GM19351 (cell line): ENCODE data around the gene DQX1.
A peak's percentile ranks its signal among the peaks of the same experiment; 100 is the strongest.

Experiments used
- ATAC-seq: cut with Tn5 transposase; IDR thresholded peaks from one replicate; pipeline ENCODE4 v1.9.1; 2021; ENCODE audit warnings: mild to moderate bottlenecking, moderate library complexity; ENCODE audit not compliant: unreplicated experiment

Gene DQX1

DNA sequence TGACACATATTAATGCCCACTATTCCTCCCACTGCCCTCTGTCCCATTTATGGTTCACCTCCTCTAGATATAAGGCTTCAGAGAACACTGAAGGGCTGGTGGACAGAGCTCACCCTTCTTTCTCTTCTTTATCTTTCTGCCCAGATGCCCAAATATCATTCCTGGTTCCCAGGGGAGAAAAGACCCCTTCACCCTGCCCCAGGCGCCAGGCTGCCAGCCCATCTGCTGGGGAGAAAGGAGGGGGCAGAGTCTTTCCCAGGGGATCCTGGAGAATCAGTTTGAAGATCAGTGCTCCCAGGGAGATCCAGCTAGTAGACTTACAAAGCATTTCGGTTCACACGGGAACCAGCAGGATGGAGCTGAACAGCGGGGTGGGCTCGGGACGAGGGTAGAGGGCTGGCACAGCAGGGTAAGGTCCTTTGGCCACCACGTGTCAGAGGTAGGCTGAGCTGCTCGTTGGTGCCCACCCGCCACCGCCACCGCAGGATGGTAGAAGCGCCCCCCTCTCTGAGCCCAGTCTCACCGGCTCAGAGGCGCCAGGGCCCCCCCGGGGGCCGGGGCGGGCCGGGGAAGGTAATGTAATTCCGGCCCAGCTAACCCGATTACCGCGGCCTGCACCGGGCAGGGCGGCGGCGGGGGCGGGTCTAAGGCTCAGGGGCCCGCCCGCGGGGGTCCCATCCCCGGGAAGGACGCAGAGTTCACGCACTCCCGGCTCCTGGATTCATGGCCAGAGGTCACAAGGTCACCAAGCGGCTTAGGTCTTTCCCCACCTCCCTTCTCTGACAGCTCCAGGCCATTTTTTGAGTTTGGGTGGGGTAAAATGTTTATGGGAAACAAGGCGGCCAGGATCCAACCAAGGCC, 13.1 kb downstream of the DQX1 start:
- no peak for ATAC-seq

DNA sequence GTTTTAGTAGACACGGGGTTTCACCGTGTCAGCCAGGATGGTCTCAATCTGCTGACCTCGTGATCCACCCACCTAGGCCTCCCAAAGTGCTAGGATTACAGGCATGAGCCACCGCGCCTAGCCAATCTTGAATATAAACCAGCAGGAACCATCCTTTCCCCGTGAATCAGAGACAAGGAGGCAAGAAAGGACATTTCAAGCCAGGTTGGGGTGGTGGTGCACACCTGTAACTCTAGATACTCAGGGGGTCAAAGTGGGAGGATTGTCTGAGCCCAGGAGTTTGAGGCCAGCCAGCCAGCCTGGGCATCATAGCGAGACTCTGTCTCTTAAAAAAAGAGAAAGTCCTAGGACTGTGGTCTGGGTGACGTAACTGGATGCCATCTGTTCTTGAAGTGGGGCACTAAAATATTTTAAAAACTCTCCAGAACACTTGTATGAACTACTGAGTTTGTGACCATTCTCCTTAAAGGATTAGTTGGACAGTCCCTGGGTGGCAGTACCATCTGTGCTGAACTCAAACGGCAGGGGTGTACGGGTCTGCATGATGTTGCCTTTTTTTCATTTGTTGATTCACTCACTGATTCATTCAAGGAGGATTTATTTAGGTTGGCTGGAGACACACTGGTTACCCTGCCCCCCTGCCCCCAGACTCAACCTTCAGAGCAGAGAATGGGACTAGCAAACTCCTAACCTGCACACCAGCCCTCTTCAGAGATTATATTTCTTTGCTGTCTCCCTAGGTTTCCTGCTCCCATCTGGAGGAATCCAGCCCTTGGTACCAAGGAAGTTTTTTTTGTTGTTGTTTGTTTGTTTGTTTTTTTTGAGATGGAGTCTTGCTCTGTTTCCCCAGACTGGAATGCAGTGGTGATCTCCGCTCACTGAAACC, 14.7 kb downstream of the DQX1 start:
- no peak for ATAC-seq

DNA sequence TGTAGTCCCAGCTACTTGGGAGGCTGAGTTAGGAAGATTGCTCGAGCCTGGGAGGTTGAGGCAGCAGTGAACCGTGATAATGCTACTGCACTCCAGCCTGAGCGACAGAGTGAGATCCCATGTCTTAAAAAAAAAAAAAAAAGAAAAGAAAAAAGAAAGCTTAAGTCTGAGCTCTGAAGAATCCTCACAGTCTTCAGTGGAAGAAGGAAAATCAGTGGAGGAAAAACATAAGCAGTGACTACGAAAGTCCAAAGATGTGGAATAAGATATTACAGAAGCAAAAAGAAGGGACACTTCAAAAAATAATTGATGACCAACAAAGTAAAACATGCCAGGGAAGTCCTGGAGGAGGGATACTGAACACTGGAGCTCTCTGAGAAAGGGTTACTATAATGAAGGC, 15.8 kb downstream of the DQX1 start:
- ATAC-seq: no peak

DNA sequence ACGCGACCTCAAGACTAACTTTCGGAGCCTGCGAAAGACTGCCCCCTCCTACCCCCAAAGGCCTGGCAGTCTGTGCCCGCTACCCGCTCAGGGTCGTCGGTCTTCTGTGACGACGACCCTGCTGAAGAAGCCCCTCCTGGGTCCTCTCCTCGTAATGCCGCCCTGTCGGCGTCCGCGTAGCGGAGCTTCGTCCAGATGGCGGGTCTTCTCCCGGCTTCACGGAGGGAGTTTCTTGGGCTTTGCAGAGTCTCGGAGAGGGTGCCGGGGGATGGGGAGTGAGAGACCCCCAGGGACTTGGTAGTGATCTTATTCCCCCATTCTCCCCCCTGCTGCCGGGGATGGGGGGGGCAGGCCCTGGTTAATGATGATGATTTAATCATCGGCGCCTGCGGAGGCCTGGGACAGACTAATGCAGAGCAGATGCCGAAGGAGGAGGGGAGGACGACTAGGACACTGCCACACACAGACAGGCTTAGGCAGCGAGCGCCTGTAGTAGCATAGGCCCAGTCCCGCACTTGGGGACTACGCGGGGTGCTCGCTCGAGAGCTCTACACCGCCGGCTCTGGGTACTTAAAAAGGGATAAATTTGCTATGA, 18.0 kb downstream of the DQX1 start:
- ATAC-seq: peak; percentile 16

DNA sequence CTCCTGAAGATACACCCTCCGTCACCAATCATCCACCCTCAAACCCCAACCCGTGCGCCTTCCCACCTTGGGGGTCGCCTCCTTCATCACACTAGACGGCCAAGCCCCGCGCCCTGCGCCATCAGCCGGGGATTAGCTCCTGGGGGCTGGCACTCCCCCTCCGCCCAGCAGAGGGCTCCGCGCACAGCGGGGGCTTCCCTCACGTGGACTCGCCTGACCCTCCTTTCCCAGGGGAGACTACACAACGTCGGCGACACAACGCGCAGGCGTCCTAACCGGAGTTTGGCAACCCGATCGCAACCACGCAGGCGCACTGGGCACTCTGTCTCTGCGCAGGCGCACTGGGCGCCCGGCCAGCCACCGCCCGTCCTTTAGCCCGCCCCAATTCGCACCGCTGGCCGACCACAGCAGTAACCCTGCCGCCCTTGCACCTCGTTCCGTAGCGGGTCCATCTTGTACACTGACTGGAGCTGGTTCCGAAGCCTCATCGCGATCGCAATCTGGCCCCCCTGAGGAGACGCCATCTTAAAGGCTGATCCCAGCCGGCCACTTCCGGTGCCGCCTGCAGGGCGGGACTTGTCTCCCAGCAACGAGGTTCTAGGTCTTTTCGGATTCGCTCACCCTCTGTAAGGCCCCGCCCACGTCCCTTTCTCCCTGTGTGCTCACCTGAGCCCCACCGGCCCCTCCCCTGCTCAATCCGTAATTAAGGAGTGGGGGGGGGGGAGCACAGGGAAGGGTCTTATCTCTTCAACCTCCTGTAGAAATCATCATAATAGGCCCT, 18.7 kb downstream of the DQX1 start, which contains the start of gene PCGF1:
PCGF1 (minus strand) TSS at position 551 of the 781 bp plus-strand sequence; CDS start at position 524, 27 bp downstream.
- peak; percentile 90 for ATAC-seq

DNA sequence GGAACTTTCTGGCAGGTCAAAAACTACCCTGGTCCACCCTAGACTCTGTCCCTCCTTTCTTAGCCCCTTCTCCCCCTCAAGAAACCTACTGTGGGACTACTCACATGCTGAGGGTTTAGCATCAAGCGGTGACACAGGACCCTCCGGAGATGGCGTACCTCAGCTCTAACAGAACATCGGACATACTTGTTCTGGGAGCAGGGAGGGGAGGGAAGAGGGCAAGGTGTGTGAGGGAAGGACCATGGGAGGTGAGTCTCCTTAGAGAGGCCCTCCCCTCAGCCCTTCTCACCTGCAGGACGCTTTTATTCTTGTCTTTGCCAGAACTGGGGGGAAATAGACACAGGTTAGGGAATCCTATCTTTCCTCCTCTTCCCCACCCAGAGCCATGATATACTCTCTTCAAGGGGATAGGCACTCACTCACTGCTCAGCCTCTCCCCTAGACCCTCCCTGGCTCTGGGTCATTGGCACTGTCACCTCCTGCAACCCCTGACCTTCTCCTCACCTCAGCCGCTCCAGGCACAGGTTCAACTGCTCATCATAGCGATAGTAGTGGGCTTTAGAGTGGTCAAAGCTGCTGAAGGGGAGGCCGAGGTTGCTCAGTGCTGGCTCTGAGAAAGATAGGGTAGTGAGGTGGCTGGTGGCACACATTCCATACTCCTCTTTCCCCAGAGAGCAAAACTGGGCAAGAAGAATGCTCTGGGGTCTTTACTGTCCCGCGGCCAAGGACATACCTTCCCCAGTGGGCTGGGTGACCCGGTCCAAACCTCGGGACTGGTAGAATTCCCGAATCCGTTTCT, 20.4 kb downstream of the DQX1 start:
- no peak for ATAC-seq

DNA sequence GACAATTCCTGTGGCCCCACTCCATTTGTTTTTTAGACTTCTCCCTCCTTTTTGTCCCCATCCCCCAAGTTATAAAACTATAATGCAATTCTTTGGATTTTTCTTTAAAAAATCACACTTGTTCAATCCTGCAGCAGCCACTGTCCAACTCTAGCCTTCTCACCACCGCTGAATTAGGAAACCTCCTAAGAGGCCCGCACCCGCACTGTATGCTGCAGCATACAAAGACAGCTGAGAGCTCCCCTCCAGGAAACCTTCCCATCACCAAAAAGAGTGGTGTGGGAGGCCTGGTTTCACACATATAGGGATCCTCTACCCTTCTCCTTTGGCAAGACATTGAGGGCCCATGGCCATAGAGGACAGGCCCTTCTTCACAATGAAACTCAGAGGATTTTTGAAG, 21.4 kb downstream of the DQX1 start:
- no peak for ATAC-seq

DNA sequence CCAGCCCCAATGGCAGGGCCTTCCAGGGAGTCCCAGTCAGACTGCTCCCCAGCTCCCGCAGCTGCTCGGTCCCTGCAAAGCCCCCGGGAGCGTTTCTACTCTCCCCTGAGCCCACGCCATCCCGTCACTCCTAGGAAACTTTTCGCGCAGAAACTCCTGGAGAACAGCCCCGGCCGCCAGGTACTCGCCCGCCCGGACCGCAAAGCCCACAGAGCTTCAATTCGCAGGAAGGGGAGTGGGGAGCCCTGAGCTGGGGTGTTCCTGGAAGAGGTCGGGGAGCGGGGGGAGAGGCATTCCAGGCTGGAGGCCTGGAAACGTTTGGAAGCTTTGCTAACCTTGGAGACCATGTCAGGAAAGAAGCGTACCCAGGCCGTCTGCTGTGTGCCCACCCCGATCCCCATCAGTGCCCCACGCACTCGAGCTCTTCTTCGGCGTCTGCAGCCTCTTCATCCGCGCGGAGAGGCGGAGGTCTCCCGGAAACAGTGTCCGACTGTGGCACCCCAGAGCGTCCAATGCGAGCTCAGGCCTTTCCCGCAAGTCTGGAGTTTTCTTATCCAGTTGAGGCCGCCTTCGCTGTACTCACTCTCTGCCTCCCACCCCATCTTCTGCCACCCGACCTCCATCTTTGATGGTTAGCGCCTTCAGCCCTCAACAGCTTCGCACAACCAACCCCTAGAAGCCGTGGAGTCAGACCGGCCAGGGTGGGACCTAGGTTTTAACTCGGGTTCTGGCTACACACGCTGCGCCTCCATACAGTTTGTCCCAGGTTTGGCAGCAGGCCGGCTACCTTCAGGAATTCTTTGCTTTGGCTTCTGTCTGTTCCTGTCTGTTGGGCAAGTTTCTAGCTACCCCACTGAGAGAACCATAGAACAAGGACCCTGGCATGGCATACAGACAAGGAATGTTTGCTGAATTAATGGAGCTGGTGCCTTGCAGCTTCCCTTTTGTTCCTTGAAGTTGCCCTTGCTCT, 22.2 kb downstream of the DQX1 start:
- ATAC-seq: no peak

DNA sequence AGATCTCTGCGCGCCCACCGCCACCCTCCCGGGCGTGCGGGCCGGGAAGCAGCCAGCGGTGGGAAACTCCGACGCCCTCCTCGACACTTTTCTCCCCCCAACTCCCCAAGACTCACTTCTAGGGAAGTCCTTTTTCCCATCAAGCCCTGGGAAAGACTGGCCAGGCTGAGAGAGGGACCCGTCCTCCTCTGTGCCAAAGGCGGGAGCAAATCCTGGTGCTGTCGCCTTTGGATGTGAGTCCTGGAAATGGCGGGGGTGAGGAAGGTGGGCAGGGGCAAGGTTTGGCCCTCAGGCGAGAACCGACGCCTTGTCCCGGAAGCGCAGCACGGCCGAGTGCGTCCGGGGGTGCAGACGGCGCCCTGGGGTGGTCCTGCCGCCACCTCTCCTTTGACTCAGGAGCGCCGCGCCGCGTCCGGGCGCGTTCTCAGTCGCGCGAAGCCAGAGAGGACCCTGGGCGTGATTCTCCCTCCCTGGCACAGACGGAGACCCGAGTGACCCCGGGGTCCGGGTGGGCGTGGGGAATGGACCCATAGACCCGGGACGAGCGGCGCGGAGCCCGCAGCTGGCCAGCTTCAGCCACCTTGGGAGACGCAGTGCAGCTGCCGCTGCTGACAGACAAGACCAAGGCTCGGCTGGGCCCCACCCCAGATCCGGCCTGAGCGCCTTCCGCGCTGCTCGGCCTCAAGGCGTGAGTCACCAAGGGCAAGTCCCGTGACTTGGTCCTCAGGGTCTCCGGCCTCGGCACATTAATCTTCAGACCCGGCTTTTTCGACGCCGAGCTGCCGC, 23.1 kb downstream of the DQX1 start:
- peak; percentile 29 for ATAC-seq

DNA sequence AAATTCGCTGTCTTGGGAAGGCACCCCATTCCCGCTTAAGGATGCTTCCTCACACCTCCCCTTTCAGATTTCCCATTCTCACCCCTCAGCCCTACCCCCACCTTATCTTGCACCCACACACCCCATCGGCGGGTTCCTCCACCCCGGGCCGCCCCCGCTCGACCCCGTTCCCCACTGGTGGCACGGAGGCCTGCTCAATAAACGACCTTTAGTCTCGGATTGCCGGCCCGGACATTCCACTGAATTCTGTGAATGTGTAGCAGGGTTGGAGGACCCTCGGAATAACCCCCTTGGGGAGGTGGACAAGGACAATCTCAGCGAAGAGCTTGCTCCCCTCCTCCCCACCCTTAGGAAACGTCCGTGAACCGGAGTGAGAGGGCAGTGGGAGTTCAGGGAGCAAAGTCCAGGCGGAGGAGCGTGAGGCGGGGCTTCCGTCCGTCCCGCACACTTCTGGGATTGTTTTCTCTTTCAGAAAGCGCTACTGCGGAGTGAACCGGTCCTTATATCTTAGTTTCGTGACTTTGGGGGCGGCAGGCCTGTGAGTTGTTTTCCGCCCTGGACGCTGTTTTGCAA, 23.8 kb downstream of the DQX1 start:
- ATAC-seq: no peak

DNA sequence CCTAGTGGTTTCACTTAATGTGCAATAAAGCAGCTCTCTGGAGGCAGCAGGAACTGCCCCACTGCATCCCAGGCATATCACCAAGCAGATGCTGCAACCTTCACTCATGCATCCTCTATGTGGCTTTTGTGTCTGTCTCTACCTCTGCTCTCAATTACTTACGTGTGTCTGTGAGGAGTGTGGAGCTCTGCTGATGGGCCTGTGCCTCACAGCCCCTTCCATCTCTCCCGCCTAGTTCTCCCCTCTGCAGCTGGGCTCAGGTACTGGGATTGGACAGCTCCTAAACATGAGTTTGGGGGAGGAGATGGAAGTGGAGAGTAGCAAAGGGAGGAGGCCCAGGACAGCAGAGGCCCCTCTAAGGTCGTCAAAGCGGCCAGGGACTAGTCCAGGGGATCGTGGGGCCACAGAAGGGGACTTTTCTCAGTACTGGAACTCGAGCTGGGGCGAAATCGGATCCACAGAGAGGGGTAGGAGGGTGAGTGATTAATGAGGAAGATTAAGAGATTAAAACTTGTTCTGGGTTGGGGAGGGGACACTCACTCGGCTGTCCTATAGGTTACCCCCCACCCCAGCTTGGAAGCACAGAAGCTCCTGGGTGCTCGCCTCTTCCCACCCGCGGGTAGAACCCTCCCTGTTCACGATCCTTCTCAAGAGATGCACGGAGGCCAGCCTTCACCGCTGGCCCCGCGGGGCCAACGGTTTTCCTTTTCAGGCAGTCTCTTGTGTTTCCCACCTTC, 24.5 kb downstream of the DQX1 start:
- no peak for ATAC-seq

DNA sequence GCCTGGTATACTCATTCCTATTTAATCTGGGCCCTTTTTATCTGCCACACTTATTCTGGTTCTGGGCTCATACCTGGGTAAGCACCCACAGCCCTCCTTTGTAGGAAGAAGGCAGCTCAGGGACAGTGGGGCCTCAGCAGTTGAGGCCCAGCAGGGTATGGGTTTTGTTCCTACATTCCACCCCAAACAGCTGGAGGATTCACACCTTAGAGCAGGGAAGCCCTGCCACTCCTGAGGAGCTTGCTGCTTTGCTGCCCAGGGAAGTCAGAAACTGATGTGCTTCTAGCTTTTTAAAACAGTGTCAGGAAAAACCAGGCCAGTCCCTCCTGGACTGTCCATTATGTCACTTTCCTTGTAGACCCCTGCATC, 25.5 kb downstream of the DQX1 start:
- no peak for ATAC-seq

DNA sequence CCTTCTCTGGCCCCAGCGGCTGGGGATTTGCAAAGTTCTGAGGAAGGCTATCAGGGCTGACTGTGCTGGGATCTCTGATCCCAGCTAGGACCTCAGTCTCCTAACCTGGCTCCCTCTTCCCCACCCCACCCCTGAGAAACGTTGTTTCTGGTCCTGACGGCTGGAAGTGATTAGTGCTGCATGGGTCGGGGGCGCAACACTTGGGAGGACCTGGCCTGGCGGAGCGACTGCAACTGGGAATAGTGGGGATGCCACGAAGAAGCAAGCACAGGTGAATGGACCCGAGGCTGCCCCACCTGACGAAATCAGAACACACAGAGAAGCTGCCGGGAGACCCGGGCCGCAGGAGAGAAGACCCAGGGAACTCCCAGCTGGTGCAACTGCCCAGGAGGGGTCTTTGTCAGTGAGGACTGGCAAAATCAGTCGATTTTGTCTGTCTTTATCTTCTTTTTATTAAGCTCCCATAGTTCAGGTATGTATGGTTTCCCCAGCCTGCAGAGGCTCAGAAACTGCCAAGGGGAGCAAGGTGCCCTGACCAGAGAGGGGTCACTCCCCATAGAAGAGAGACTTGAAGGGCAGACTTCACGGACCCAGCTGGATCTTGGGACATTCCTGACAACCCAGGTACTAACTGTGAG, 26.0 kb downstream of the DQX1 start:
- ATAC-seq: no peak

DNA sequence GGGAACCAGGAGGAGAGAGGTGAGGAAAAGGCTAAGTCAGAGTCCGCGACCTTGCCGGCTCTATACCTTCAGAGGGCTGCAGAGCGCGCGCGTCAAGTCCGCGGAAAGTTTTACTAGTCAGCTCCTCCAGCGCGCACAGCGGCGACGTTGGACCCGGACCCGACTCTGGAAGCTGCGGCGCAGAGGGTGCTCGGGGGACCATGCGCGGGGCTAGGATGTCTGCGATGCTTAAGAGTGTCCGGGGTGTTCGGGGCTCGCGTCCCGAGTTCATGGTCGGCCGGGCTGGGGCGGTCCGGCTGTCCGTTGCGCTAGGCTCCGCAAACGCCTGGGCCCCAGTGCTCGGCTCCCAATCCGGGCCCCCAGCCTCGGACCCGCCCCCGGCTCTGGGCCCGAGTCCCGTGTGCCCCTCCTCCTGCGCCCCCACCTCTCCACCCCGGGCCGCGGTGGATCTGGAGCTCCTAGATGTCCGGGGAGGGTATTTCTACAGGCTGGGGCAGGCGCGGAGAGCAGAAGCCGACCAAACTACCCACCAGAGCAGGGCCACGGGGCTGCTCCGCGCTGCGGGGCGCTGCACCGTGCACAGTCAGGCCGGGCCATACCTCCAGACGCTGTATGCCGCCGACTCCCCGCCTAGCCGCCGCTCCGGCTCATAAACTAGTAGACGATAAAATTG, 26.6 kb downstream of the DQX1 start, which contains the start of gene LBX2:
LBX2 (minus strand) TSS at position 337 of the 673 bp plus-strand sequence; CDS start at position 271, 66 bp downstream.
- no peak for ATAC-seq

DNA sequence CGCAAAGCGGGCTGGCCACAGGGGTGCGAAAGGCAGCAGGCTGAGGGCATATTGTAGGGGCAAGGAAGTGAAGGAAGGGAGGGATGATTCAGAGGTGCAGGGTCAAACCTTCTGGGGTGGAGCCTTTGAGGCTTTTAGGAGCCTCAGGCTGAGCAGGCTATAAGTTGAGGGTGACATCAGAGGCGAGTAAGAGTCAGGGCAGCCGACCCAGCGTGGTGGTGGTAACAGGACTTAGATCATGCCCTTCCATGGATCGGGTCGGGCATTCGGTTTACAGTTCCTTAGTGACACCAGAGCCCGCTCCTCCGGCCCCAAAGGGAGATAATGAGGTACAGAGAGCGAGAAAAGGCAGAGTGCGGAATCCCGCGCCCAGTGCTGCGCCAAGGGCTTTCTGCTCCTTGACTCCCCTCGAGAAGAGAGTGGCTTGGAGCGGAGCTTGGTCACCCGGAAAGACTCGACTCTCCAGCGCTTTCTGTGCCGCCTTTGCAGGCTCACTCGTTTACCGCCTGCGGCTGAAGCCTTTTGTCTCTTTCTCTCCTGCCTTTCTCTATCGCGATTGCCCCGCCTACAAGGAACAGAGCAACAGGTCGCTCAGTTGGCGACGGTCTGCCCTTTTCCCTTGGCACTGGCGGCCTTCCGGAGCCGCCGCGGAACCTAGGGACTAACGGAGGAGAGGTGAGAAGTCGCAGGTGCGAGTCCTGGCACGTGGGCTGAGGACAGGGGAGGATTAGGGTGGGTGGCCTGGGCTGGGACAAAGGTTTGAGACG, 27.3 kb downstream of the DQX1 start:
- ATAC-seq: no peak
